ENCODE results near the gene BCL2L1. TPM values are rescaled to one million over a fixed set of nuclear protein-coding genes. Genes with fewer than 3 reads are reported as not detected.
"Not testable (repeated sequence)": the region's sequence is repeated elsewhere in the genome, so short reads cannot be mapped to it uniquely, and the experiment has no call there.

The BCL2L1 gene
- total RNA-seq, 1 donor from 2014 or later: 32.6 TPM

GRCh38 chr20:31626534-31626933, 96.1 kb downstream of the BCL2L1 start:
- not testable (repeated sequence) for FAIRE-seq; DNase-seq (ENCODE audit: low spot score in 2 of 2)

- not testable (repeated sequence) for FAIRE-seq; DNase-seq (ENCODE audit: low spot score in 2 of 2)
Measured at GRCh38 chr20:31623123-31623505, 99.6 kb downstream of the BCL2L1 start.

DNA sequence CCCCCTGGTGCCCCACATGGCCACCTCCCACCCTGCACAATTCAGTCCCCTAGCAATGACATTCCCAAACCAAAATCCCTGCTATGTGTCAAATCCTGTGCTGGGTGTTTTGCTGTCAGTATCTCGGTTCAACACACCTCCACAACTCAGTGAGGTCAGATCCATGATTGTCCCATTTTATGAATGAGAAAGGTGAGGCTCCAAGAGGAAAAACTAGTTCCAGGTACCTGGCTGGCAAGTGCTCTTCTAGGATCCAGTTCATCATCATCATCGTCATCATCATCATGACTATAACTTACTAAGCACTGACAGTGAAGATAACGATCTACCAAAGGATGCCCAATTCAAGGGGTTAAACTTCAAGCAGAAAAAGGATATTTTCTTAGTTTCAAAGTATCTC, 102.4 kb downstream of the BCL2L1 start:
- FAIRE-seq (no peak), DNase-seq (ENCODE audit: low spot score in 2 of 2) (no peak)

DNA sequence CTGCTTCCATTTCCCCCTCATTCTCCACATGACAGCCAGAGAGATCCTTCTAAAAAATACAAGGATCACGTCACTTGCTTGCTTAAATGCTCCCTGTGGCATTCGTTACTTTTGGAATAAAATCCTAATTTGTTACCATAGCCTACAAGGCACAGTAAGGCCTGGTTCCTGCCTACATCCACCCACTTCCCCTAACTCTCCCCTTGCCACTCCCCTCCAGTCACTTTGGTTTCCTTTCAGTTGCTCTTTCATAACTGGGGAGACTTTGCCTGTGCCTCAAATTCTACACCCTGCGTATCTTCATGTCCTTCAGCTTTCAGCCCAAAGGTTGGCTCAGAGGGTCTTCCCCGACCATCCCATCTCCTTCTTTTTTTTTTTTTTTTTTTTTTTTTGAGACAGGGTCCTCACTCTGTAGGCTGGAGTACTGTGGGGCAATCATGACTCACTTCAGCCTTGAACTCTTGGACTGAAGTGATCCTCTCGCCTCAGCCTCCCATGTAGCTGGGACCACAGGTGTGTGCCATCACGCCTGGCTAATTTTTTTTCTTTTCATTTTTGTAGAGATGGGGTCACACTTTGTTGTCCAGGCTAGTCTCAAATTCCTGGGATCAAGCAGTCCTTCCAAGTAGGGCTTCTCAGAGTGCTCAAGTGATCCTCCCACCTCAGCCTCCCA, 105.1 kb downstream of the BCL2L1 start:
- DNase-seq (ENCODE audit: low spot score in 2 of 2) (no peak), FAIRE-seq (no peak)

GRCh38 chr20:31615416-31615815, 107.3 kb downstream of the BCL2L1 start:
- FAIRE-seq (no peak), DNase-seq (ENCODE audit: low spot score in 2 of 2) (no peak)

Other genes with a start within 250 kb of the BCL2L1 start
- not detected for gene DEFB124, start 247.7 kb downstream of the BCL2L1 start, total RNA-seq
- not detected for gene REM1, start 247.6 kb downstream of the BCL2L1 start, total RNA-seq
- gene HM13, start 208.4 kb downstream of the BCL2L1 start, total RNA-seq: 26.1 TPM
- gene ID1, start 117.6 kb downstream of the BCL2L1 start, total RNA-seq: 46.1 TPM
- 1.2 TPM for gene COX4I2, start 85.0 kb downstream of the BCL2L1 start, total RNA-seq
- gene TPX2, start 16.4 kb upstream of the BCL2L1 start, total RNA-seq: 5.7 TPM
- 0.82 TPM for gene MYLK2, start 96.5 kb upstream of the BCL2L1 start, total RNA-seq
- gene FOXS1, start 122.7 kb upstream of the BCL2L1 start, total RNA-seq: 0.82 TPM
- gene DUSP15, start 147.7 kb upstream of the BCL2L1 start, total RNA-seq: 9.8 TPM
- gene TTLL9, start 147.8 kb upstream of the BCL2L1 start, total RNA-seq: 1.2 TPM
- 6.9 TPM for gene PDRG1, start 229.2 kb upstream of the BCL2L1 start, total RNA-seq
- gene XKR7, start 245.3 kb upstream of the BCL2L1 start, total RNA-seq: 9.8 TPM

Data from frontal cortex (tissue), 4 donors.